HCT116 (cell line): ENCODE results near the gene IFNA14. TPM values are rescaled to one million over a fixed set of nuclear protein-coding genes. Genes with fewer than 3 reads are reported as not detected.

ENCODE experiments used
- ATAC-seq: fragments of 200-7000 bp; cut with Tn5 transposase; 2 replicates; pipeline ENCODE4 v1.9.1; 2020; ENCODE audit warnings: mild to moderate bottlenecking, moderate library complexity
- BruUV-seq: library from RNA; stranded (reverse); fragments of 400-500 nt; replicated peaks from 2 replicates; lab custom pipeline; 2021; lab: Mats Ljungman, UMichigan
- CTCF ChIA-PET: fragments of 300-600 bp; sonication (Branson Sonifier 250); formaldehyde crosslinking; loops from one replicate; lab custom pipeline; 2021; ENCODE audit warnings: antibody characterized with exemption; lab: Charles Lee
- POLR2A ChIA-PET: fragments of 300-600, 350-600 bp; sonication (Branson Sonifier 250); formaldehyde crosslinking; loops from one replicate; lab custom pipeline; 2021; ENCODE audit warnings: antibody characterized with exemption; lab: Charles Lee
- RAD21 ChIA-PET, 2 experiments: fragments of 300-600 bp; sonication (Branson Sonifier 250); formaldehyde crosslinking; loops; one replicate each; lab custom pipeline; 2023; ENCODE audit warnings: low total read pairs in 2 of 2; ENCODE audit not compliant: uncharacterized antibody in 2 of 2, unreplicated experiment in 2 of 2, low non-redundant PET in 1 of 2; lab: Charles Lee
- DNase-seq: peaks from one replicate; pipeline ENCODE4 v3.0.0-alpha.2; 2010; ENCODE audit warnings: low read depth, low spot score
- H2AFZ ChIP-seq: fragments of 200-600 bp; shearing (Covaris generic), sonication (generic); 2 replicates; pipeline ENCODE4 v1.6.1; 2017; ENCODE audit warnings: low read depth, mixed run types, mixed read lengths, antibody characterized with exemption, low read length; ENCODE audit not compliant: poor library complexity, severe bottlenecking
- H3K27ac ChIP-seq: 2 replicates; pipeline ENCODE4 v1.5.1; 2012; ENCODE audit warnings: low read depth, low read length
- H3K27me3 ChIP-seq: fragments of 200-600 bp; sonication (generic); 2 replicates; pipeline ENCODE4 v1.6.1; 2016; ENCODE audit warnings: mixed run types, low read length, mixed read lengths; ENCODE audit not compliant: insufficient read depth
- H3K36me3 ChIP-seq, 2 experiments: fragments of 200-500 bp in 1 of 2; fragments of 200-600 bp in 1 of 2; sonication (Bioruptor generic) in 1 of 2; sonication (generic) in 1 of 2; 2 replicates each; pipeline versions ENCODE4 v1.5.1 to v1.6.1; 2014 to 2016; ENCODE audit warnings: low read length in 2 of 2, inconsistent platforms in 1 of 2, mixed read lengths in 1 of 2, mixed run types in 1 of 2; ENCODE audit not compliant: insufficient read depth in 2 of 2, control insufficient read depth in 1 of 2
- H3K4me1 ChIP-seq, 2 experiments: fragments of 200-600 bp in 1 of 2; sonication (generic) in 1 of 2; 2 replicates each; pipeline versions ENCODE4 v1.5.1 to v1.6.1; 2012 to 2017; ENCODE audit warnings: low read length in 2 of 2, inconsistent platforms in 1 of 2, mild to moderate bottlenecking in 1 of 2, mixed read lengths in 1 of 2, mixed run types in 1 of 2, moderate library complexity in 1 of 2; ENCODE audit not compliant: insufficient read depth in 2 of 2, control insufficient read depth in 1 of 2
- H3K4me2 ChIP-seq: fragments of 200-600 bp; sonication (generic); 2 replicates; pipeline ENCODE4 v1.6.1; 2017; ENCODE audit warnings: mixed run types, low read length, mixed read lengths
- H3K4me3 ChIP-seq, 2 experiments: fragments of 200-600 bp in 1 of 2; sonication (generic) in 1 of 2; replicated peaks in 1 of 2; 2 replicates each; pipeline ENCODE4 v1.5.1; 2011 to 2016; ENCODE audit warnings: low read length in 2 of 2, control low read depth in 1 of 2, low read depth in 1 of 2, mild to moderate bottlenecking in 1 of 2, mixed read lengths in 1 of 2, mixed run types in 1 of 2
- H3K79me2 ChIP-seq: fragments of 200-600 bp; sonication (generic); 2 replicates; pipeline ENCODE4 v1.6.1; 2017; ENCODE audit warnings: mild to moderate bottlenecking, mixed run types, low read length, moderate library complexity, mixed read lengths; ENCODE audit not compliant: insufficient read depth
- H3K9ac ChIP-seq: fragments of 200-600 bp; sonication (generic); 2 replicates; pipeline ENCODE4 v1.6.1; 2016; ENCODE audit warnings: low read length, mixed read lengths
- H3K9me2 ChIP-seq: fragments of 200-600 bp; sonication (generic), shearing (Covaris generic); 2 replicates; pipeline ENCODE4 v1.6.1; 2017; ENCODE audit warnings: mixed run types, mild to moderate bottlenecking, moderate library complexity; ENCODE audit not compliant: insufficient read depth
- H3K9me3 ChIP-seq, 2 experiments: fragments of 200-500 bp in 1 of 2; fragments of 200-600 bp in 1 of 2; sonication (Bioruptor generic) in 1 of 2; sonication (generic) in 1 of 2; 2 replicates each; pipeline ENCODE4 v1.6.1; 2014 to 2017; ENCODE audit warnings: low read length in 2 of 2, mixed read lengths in 2 of 2, inconsistent platforms in 1 of 2, low read depth in 1 of 2, mild to moderate bottlenecking in 1 of 2, mixed run types in 1 of 2, moderate library complexity in 1 of 2; ENCODE audit not compliant: control insufficient read depth in 1 of 2, insufficient read depth in 1 of 2
- H4K20me1 ChIP-seq: fragments of 200-600 bp; sonication (generic), shearing (Covaris generic); 2 replicates; pipeline ENCODE4 v1.6.1; 2017; ENCODE audit warnings: mixed run types, mild to moderate bottlenecking, moderate library complexity; ENCODE audit not compliant: insufficient read depth
- CBX3 ChIP-seq: IDR thresholded peaks from 2 replicates; pipeline ENCODE4 v1.6.1; 2012; ENCODE audit warnings: low read depth
- CEBPB ChIP-seq: IDR thresholded peaks from 2 replicates; pipeline ENCODE4 v1.6.1; 2012; ENCODE audit warnings: low read depth
- CTCF ChIP-seq, 3 experiments: fragments of 200-600 bp in 1 of 3; sonication (generic) in 1 of 3; IDR thresholded peaks in 2 of 3; conservative IDR thresholded peaks in 1 of 3; 2 replicates each; pipeline ENCODE4 v1.5.1; 2012 to 2017; ENCODE audit warnings: low read depth in 2 of 3, low read length in 2 of 3, antibody characterized with exemption in 1 of 3, borderline replicate concordance in 1 of 3, control low read depth in 1 of 3, mild to moderate bottlenecking in 1 of 3, mixed read lengths in 1 of 3, mixed run types in 1 of 3, moderate library complexity in 1 of 3; ENCODE audit not compliant: insufficient read depth in 1 of 3
- EGR1 ChIP-seq: IDR thresholded peaks from 2 replicates; pipeline ENCODE4 v1.6.1; 2012; ENCODE audit warnings: low read depth
- ELF1 ChIP-seq: IDR thresholded peaks from 2 replicates; pipeline ENCODE4 v1.6.1; 2012; ENCODE audit warnings: low read depth, borderline replicate concordance
- EZH2 ChIP-seq: fragments of 200-600 bp; sonication (generic); IDR thresholded peaks from 2 replicates; pipeline ENCODE4 v1.6.1; 2017; ENCODE audit warnings: antibody characterized with exemption, mixed run types
- EZH2phosphoT487 ChIP-seq: fragments of 200-600 bp; IDR thresholded peaks from 2 replicates; pipeline ENCODE4 v1.6.1; 2018; ENCODE audit warnings: antibody characterized with exemption, borderline replicate concordance
- FOSL1 ChIP-seq: IDR thresholded peaks from 2 replicates; pipeline ENCODE4 v1.6.1; 2012; ENCODE audit warnings: low read depth
- JUND ChIP-seq: IDR thresholded peaks from 2 replicates; pipeline ENCODE4 v1.6.1; 2012
- POLR2A ChIP-seq: IDR thresholded peaks from 2 replicates; pipeline ENCODE4 v1.7.0; 2011; ENCODE audit warnings: borderline replicate concordance; ENCODE audit not compliant: insufficient read depth, insufficient read length; ENCODE audit errors: extremely low read depth
- RAD21 ChIP-seq: IDR thresholded peaks from 2 replicates; pipeline ENCODE4 v1.6.1; 2012; ENCODE audit warnings: low read depth, mild to moderate bottlenecking
- YY1 ChIP-seq: IDR thresholded peaks from 2 replicates; pipeline ENCODE4 v1.6.1; 2011; ENCODE audit warnings: low read length, low read depth, moderate library complexity, mild to moderate bottlenecking; ENCODE audit not compliant: insufficient replicate concordance; ENCODE audit errors: extremely low read depth
- ZFX ChIP-seq: fragments of 450-650 bp; IDR thresholded peaks from 2 replicates; pipeline ENCODE4 v1.6.1; 2017
- ZNF274 ChIP-seq: fragments of 200-500 bp; sonication (Bioruptor generic); IDR thresholded peaks from 2 replicates; pipeline ENCODE4 v1.6.1; 2014; ENCODE audit warnings: mild to moderate bottlenecking, low read depth, low read length, inconsistent platforms
- intact Hi-C: fragments of 100-400 bp; cut with micrococcal nuclease; formaldehyde crosslinking; loops from 2 replicates; pipeline ENCODE4 v1.10.0; 2022
- total RNA-seq: library from RNA; stranded (reverse); gene quantifications from one replicate; pipeline ENCODE4 v1.2.1, GENCODE V29; 2021; ENCODE audit not compliant: unreplicated experiment
- TF ChIP-seq, protein P1 (sequence below): IDR thresholded peaks from 2 replicates; pipeline ENCODE4 v1.6.1; 2012
- TF ChIP-seq, protein P2 (sequence below): IDR thresholded peaks from 2 replicates; pipeline ENCODE4 v1.6.1; 2012
- TF ChIP-seq, protein P3 (sequence below): IDR thresholded peaks from 2 replicates; pipeline ENCODE4 v1.6.1; 2011; ENCODE audit warnings: mild to moderate bottlenecking, low read length, moderate library complexity; ENCODE audit not compliant: insufficient replicate concordance; ENCODE audit errors: extremely low read depth

IFNA14 gene
- total RNA-seq, 1 experiment from 2014 or later = not detected

DNA sequence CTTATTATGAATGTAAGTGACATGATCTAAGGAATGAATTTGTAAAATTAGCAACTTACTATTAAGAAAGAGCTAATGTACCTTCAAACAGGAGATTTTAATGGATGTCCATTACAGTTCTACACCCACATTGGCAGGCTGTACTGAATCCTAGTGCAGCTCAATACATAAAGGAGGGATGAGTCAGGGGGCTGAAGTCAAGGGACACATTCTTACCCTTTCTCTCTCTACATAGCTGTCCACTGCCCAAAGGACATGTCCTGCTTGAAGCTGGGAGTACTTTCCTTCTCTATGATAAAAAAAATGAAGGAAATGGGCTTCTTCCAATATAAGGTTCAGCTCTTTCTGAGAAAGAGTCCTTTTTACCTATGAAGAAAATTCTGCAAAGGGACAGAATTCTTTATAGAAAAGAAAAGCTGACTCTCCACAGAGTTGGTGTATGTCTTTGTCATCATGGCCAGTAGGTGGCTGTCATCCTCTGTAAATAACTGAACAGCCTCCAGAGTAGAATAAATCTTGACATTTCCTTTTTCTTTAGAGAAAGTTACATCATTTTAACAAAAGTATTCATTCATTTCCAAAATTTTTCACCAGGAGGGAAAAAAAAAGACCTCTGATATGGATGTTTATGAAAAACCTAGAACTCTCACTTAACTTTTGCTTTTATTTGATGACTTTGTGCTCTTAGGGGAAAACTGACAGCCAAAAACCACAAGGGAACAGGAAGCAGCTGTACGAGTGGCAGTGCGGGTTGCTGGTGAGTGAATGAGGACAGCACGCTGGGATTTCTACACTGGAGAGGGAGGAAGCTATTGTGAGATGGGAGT is 13.1 kb upstream of the IFNA14 start (continued):
- TF ChIP-seq CTCF (IDR thresholded peaks at IDR 0.05 in 2 of 3, conservative IDR thresholded peaks at IDR 0.05 in 1 of 3; ENCODE audit: borderline replicate concordance in 1 of 3, insufficient read depth in 1 of 3, low read depth in 2 of 3, low read length in 2 of 3) = peak; percentile 67 to 80 (median 72)

DNA sequence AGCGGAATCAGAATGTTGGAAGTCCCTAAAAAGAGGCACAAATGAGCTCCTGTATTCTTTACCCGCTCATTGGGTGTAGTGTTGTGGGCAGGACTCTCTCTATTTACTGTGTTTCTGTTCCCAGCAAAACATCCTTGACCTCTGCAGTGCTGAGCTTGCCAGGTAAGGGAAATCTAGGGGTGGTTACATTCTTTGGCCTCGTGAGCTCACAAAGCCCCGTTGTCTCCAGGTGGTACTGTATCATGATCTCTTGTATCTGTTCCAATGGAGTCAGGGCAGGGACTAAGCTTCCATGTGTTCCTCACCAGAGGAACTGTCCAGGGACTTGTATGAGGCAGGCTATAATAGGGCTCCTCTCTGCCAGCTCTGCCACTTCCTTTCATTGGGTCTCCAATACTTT is 11.8 kb upstream of the IFNA14 start:
- DNase-seq (no peak), ATAC-seq (no peak)
- H3K9me3 ChIP-seq = no peaks in the 10 kb centered on the region
- H4K20me1 ChIP-seq = no peaks in the 10 kb centered on the region
- H3K4me1 ChIP-seq = peaks cover 0 to 4% of the 10 kb centered on the region in 2 experiments; a peak in 1 of 4 replicates
- no peaks in the 10 kb centered on the region for H3K27me3 ChIP-seq
- POLR2A ChIA-PET = interaction anchor here (1.2 kb wide), 1 partner anchor 16 kb away, joined by 3 read pairs; no protein-coding TSS in a partner anchor
- H3K79me2 ChIP-seq = no peaks in the 10 kb centered on the region
- H3K9ac ChIP-seq = no peak overlapping the region
- no peak overlapping the region for H3K4me3 ChIP-seq
- BruUV-seq = no TSS peak
- RAD21 ChIA-PET = interaction anchor here in 1 of 2 experiments (1.2 kb wide), 1 partner anchor 204 kb away, joined by 4 read pairs; no protein-coding TSS in a partner anchor
- CTCF ChIA-PET = interaction anchor here (0.7 to 2.9 kb wide), 6 partner anchors 39 to 204 kb away, joined by 3 to 21 read pairs (median 10); no protein-coding TSS in a partner anchor
- intact Hi-C loops = loop anchor here (5.0 kb wide), 1 partner anchor 256 kb away; no protein-coding TSS in a partner anchor
- no peak overlapping the region for H3K4me2 ChIP-seq
- no peak overlapping the region for H2AFZ ChIP-seq
- H3K9me2 ChIP-seq = no peaks in the 10 kb centered on the region
- no peaks in the 10 kb centered on the region for H3K36me3 ChIP-seq
- no peak overlapping the region for H3K27ac ChIP-seq
- TF ChIP-seq FOSL1 (no peak), CEBPB (no peak), JUND (no peak), YY1 (no peak), POLR2A (no peak), RAD21 (no peak), ELF1 (no peak), EZH2phosphoT487 (no peak), EZH2 (no peak), EGR1 (no peak), ZNF274 (no peak), CBX3 (no peak), ZFX (no peak)
- TF ChIP-seq, protein P1, sequence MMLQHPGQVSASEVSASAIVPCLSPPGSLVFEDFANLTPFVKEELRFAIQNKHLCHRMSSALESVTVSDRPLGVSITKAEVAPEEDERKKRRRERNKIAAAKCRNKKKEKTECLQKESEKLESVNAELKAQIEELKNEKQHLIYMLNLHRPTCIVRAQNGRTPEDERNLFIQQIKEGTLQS = no peak
- TF ChIP-seq, protein P2, sequence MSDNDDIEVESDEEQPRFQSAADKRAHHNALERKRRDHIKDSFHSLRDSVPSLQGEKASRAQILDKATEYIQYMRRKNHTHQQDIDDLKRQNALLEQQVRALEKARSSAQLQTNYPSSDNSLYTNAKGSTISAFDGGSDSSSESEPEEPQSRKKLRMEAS = no peak
- TF ChIP-seq, protein P3, sequence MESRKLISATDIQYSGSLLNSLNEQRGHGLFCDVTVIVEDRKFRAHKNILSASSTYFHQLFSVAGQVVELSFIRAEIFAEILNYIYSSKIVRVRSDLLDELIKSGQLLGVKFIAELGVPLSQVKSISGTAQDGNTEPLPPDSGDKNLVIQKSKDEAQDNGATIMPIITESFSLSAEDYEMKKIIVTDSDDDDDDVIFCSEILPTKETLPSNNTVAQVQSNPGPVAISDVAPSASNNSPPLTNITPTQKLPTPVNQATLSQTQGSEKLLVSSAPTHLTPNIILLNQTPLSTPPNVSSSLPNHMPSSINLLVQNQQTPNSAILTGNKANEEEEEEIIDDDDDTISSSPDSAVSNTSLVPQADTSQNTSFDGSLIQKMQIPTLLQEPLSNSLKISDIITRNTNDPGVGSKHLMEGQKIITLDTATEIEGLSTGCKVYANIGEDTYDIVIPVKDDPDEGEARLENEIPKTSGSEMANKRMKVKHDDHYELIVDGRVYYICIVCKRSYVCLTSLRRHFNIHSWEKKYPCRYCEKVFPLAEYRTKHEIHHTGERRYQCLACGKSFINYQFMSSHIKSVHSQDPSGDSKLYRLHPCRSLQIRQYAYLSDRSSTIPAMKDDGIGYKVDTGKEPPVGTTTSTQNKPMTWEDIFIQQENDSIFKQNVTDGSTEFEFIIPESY = no peak
